A204.1 (cell line): Measurements from ENCODE around the gene GRIPAP1.

ENCODE experiments used
- FAIRE-seq: peaks from 2 replicates; lab custom pipeline; 2012; peaks lifted over from hg19 to GRCh38; lab: Jason Lieb, UNC

GRIPAP1 gene, protein sequence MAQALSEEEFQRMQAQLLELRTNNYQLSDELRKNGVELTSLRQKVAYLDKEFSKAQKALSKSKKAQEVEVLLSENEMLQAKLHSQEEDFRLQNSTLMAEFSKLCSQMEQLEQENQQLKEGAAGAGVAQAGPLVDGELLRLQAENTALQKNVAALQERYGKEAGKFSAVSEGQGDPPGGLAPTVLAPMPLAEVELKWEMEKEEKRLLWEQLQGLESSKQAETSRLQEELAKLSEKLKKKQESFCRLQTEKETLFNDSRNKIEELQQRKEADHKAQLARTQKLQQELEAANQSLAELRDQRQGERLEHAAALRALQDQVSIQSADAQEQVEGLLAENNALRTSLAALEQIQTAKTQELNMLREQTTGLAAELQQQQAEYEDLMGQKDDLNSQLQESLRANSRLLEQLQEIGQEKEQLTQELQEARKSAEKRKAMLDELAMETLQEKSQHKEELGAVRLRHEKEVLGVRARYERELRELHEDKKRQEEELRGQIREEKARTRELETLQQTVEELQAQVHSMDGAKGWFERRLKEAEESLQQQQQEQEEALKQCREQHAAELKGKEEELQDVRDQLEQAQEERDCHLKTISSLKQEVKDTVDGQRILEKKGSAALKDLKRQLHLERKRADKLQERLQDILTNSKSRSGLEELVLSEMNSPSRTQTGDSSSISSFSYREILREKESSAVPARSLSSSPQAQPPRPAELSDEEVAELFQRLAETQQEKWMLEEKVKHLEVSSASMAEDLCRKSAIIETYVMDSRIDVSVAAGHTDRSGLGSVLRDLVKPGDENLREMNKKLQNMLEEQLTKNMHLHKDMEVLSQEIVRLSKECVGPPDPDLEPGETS

GRCh38 chrX:49002091-49002935 is at the start of gene GRIPAP1:
Gene GRIPAP1 (minus strand): TSS chrX:49002264. CDS start chrX:49002229, 35 bp downstream.
- FAIRE-seq, result peak; percentile 62

GRCh38 chrX:49043987-49044281 is 41.9 kb upstream of the GRIPAP1 start:
- FAIRE-seq, result no peak

- FAIRE-seq, result peak; percentile 96
Measured at GRCh38 chrX:49043220-49043986, 41.3 kb upstream of the GRIPAP1 start, which contains the start of gene TFE3. Gene TFE3 (minus strand): TSS chrX:49043357. CDS start chrX:49043226, 131 bp downstream.

- FAIRE-seq, result no peak
Measured at GRCh38 chrX:49042581-49043219, 40.6 kb upstream of the GRIPAP1 start.

- no peak for FAIRE-seq
Measured at GRCh38 chrX:49041744-49042580, 39.9 kb upstream of the GRIPAP1 start.

GRCh38 chrX:49040376-49040955 is 38.4 kb upstream of the GRIPAP1 start:
- no peak for FAIRE-seq

- no peak for FAIRE-seq
Measured at GRCh38 chrX:49039598-49040375, 37.7 kb upstream of the GRIPAP1 start.

GRCh38 chrX:49037883-49038475 is 35.9 kb upstream of the GRIPAP1 start:
- no peak for FAIRE-seq

GRCh38 chrX:49030283-49030682 is 28.2 kb upstream of the GRIPAP1 start:
- no peak for FAIRE-seq

DNA sequence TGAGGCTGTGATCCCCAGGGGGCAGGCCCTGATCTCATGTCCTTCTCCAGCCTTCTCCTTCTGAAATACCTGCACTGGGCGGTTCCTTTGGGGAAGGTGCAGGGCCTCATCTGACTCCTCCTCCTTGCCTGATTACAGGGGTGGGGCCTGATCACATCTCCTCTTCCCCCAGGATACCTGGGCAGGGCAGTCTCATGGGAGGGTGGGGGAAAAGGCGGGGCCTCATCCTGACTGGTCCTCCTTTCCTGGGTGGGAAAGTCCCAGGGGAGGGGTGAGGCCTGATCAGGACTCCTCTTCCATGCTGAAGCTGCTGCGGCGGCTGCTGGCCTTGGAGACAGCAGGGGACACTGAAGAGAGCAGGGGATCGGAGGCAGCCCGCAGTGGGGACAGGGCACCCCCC is 27.8 kb upstream of the GRIPAP1 start:
- no peak for FAIRE-seq

- no peak for FAIRE-seq
Measured at GRCh38 chrX:49019599-49020249, 17.7 kb upstream of the GRIPAP1 start.

DNA sequence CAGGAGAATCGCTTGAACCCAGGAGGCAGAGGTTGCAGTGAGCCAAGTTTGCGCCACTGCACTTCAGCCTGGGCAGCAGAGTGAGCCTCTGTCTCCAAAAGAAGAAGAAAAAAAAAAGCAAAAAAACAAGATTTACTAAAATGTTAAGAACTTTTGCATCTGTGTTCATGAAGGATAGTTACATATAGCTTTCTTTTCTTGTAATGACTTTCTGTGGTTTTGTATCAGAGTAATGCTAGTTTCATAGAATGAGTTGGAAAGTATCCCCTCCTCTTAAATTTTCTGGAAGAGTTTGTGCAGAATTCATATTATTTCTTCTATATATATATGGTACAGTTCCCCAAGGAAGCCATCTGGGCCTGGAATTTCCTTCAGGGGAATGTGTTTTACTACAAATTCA is 17.0 kb upstream of the GRIPAP1 start:
- no peak for FAIRE-seq

- no peak for FAIRE-seq
Measured at GRCh38 chrX:49003696-49004095, 1.6 kb upstream of the GRIPAP1 start.

DNA sequence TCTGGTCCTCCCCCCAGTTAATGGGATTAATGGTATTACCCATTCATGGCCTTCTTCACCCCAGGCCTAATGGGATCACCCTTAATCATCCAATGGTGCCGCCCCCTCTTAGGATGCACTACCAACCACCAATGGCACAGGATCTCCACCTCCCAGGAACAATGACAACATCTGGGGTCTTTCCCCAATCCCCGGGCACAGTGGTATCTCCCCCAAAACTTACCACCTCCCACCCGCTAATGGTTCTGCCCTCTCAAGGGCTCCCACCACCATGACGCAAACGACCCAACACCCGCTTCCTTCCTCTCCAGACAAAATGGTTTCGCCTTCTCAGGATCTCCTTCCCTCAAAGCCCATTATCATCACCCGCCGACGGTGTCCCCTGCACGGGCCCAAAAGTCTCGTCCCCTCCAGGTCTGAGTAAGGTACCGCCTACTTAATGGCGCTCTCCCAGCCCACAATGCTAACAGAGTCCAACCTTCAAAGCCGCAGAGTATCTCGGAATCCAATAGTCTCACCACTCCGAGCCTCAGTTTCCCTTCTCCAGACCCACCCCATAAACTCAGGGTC is 458 bp downstream of the GRIPAP1 start:
- FAIRE-seq, result no peak

DNA sequence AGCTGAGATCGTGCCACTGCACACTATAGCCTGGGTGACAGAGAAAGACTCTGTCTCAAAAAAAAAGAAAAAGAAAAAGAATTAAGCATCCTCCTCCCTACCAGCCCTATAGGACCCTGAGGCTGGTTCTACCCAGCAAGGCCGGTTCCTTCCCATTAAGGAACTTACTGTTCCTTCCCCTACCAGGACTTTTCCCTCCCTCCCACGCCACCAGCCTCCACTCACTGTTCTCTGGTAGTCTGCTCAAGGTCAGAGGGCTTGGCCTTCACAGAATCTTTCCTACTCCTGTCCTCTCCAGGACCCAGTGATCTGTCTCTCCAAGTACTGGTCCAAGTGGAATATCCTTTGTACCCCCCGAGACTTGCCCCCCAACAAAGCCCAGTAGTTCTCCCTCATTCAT is 1.4 kb downstream of the GRIPAP1 start:
- no peak for FAIRE-seq

- no peak for FAIRE-seq
Measured at GRCh38 chrX:48999030-48999429, 3.0 kb downstream of the GRIPAP1 start.

- FAIRE-seq, result no peak
Measured at GRCh38 chrX:48998391-48998790, 3.7 kb downstream of the GRIPAP1 start.

DNA sequence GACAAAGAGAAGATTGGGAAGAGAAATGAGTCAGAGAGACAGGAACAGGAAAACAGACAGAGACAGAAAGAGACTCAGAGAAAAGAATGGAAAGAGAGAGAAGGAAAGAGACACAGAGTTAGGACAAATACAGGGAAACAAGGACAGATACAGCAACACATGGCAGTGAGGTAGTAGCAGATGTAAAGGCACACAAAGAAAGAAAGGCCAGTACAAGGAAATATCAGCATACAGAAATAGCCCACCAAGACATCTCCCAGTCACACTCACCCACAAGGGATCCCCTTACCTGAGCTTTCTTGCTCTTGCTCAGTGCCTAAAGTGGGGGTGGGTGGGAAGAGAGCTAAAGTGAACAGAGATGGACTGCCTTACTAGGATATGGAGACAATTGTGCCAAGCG is 4.2 kb downstream of the GRIPAP1 start:
- no peak for FAIRE-seq
